GM18870 (cell line): ENCODE measurements around the gene MACROD2.
A peak's percentile ranks its signal among the peaks of the same experiment; 100 is the strongest.
"Not testable (repeated sequence)": the region's sequence is repeated elsewhere in the genome, so short reads cannot be mapped to it uniquely, and the experiment has no call there.

Experiments used
- ATAC-seq: cut with Tn5 transposase; IDR thresholded peaks from one replicate; pipeline ENCODE4 v1.9.1; 2021; ENCODE audit warnings: moderate library complexity; ENCODE audit not compliant: unreplicated experiment

Gene MACROD2

DNA sequence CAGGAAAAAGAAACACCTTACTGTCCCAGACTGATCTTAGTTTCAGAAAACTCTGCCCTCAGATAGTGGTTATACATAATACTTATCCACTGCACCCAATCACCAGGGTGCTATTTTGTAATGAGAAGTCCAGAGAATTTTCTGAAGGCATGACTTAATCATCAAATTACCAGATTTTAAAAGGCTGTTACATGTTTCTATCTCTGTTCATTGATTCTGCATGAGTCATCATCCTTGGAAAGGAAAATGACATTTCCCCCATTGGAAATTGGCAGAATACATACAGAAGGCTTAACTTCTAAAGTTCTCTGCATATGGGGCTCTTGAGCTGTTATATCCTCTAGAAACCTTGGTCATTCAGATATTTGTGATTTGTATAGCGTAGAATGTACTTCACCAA, 930.0 kb downstream of the MACROD2 start:
- ATAC-seq, result no peak

DNA sequence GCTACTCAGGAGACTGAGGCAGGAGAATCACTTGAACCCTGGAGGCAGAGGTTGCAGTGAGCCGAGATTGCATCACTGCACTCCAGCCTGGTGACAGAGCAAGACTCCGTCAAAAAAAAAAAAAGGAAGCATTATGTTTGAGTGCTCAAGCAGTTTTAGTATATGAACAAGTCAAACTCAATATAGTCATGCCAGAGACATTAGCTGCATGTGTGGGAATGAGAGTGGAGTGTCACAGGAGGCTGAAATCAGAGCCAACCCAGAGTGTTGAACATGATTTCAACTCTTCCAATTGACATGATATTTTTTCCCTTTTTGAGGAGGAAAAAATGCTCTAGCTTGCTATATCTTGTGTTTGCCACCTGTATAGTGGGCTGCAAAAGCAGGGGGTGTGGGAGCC, 931.1 kb downstream of the MACROD2 start:
- not testable (repeated sequence) for ATAC-seq

DNA sequence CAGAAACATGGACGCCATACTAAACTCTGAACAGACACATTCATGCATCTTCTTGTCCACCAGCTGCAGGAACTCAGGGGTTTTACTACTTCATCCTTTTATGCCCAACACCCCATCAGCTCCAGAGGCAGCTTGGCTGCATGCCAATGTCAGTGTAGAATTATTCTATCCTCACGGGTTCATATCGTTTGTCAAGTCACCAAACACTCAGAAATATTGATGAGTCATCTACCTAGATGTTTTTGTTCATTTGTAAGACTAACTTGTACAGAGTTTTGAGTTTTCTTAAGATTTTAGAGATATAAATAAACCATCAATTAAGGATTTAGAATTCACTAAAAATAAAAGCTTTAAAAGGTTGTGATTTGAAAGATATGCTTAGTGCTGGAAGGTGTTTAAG, 932.8 kb downstream of the MACROD2 start:
- no peak for ATAC-seq

DNA sequence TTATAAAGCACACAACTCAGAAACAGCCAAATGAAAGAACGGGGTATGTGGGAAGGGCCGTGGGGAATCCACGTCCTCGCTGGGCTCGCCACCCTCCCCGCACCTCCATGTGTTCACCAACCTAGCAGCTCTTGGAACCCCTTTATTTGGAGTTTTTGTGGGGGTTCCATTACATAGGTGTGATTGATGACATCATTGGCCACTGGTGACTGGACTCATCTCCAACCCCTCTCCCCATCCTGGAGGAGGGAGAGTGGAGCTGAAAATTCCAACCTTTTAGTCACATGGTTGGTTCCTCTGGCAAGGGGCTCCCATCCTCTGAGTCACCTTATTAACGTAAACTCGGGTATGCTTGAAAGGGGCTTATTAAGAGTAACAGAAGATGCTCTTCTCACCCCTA, 934.1 kb downstream of the MACROD2 start:
- ATAC-seq, result no peak

DNA sequence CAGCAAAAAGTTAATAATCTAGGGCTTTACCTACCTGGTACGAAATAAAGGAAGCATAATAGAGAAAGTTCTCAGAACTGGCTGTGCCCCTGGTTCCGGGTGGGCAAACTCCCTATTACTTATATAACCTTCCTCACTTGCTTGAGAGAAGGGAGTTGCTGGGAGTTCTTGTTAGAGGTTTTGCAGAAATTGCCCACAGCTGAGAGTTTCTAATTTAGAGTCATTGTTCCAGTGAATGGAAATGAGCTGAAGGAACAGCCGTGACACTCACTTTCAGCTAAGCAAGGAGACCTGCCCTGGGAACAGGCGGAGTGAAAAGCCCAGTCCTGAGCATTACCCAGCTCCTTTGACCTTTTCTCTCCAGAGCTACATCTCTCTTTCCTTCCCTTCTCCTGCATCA, 936.7 kb downstream of the MACROD2 start:
- ATAC-seq, result no peak

DNA sequence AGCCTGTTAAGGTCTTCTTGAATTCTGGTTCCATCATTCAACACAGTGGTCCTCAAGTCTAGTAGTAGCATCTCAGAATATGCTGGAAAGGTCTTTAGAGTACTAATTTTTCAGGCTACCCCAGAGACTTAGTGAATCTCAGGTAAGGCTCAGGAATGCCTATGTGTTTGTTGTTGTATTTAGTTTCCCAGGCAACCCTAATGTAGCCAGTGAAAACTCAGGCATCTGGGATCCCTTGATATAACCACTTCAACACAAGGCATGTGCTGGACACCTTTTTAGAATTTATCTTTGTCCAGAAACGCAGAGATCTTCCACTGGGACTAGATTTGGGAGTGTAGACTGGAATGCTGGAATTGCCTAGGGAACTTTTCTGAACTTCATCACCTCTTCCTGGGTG, 940.0 kb downstream of the MACROD2 start:
- ATAC-seq, result no peak

DNA sequence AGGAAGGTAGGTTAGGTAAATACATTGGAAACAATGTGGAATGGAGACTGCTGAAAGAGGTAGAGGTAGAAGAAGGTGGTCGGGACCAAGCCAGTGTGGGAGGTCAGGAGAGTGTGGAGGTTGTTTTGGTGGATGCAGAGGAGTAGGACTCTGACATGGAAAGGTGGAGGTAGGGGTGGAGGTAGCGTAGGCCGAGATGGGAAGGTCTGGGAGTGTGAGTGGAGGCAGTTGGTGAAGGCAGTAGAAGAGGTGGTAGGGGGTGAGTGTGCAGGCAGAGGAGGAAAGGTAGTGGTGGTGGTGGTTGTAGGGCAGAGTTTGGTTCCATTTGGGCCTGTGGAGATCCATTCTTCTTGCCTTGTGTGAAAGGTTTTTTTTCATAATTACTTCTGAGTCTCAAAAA, 941.7 kb downstream of the MACROD2 start:
- no peak for ATAC-seq

DNA sequence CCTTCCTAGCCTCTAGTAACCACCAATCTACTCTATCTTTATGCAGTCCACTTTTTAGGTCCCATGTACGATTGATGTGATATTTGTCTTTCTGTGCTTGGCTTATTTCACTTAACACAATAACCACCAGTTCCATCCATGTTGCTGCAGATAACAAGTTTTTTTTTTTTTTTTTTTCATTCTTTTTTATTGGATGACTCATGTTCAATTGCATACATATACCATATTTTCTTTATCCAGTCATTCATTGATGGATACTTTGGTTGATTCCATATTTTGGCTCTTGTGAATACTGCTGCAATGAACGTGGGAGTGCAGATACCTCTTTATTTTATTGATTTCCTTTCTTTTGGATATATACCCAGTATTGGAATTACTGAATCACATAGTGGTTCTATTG, 942.5 kb downstream of the MACROD2 start:
- no peak for ATAC-seq

DNA sequence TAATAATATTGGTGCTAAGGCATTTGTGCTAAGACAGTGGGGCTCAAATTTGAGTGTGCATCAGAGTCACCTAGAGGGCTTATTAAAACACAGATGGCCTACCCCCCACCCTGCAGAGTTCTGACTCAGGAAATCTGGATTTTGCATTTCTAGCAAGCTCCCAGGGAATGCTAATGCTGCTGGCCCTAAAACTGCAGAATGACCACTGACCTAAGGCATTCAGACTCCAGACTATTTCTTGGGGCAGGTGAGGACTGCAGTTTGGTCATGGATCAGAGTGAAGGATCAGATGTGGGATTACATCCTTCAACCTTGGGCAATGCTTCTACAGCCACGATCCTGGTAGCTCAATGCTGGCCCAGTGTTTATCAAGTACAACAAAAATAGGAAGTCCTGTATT, 952.2 kb downstream of the MACROD2 start:
- no peak for ATAC-seq

DNA sequence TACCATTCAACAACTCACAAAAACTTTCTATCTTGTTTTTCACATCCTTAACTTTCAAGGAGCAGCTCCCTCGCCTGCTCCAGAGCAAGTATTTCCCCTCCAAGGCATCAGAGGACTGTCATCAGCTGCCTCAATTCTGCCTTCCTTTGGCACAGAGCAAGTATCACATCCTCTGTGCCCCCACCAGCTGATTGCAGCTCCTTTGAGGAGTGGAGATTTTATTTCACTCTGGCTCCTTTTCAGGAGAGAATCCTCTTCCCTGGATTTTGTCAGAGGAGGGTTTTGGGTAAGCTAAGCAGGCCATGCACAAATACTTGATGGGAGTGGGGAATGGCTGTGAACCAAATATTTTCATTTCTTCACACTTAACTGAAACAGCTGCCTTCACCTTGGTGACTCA, 952.6 kb downstream of the MACROD2 start:
- no peak for ATAC-seq

DNA sequence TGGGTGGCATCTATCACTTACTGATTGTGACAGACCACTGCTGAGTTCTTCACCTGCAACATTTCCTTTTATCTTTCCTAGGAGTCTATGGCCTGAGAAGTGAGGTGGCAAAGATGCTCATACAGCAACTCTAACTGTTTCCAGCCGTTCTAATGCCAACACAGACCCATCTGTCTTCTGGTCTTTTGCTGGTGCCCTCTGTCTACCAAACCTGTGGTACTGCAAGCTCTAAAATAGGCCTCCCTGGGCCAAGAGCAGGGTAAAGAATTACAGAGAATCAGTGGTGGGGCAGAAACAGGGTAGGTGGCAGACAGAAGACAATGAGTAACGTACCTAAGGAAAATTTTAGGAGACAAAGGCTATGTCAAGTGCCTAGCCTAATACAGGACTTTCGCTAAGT, 953.1 kb downstream of the MACROD2 start:
- no peak for ATAC-seq

DNA sequence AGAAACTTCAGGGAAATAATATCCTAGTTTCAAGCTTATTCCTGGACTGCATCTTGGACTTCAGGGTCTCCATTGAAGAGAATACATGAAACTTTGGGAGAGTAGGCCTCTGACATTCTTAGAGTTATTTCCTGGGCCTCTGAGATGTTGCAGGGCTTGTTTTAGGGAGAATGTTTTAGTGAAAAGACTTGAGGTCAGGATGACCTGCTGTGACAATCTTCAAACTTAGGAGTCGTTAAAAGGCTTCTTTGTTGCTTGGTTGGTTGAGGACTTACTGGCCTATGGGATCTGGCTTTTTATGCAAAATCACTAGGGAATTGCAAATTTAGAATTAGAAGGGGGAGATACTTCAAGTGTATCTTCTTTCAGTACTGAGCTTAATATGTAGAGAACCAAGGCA, 955.3 kb downstream of the MACROD2 start:
- no peak for ATAC-seq

DNA sequence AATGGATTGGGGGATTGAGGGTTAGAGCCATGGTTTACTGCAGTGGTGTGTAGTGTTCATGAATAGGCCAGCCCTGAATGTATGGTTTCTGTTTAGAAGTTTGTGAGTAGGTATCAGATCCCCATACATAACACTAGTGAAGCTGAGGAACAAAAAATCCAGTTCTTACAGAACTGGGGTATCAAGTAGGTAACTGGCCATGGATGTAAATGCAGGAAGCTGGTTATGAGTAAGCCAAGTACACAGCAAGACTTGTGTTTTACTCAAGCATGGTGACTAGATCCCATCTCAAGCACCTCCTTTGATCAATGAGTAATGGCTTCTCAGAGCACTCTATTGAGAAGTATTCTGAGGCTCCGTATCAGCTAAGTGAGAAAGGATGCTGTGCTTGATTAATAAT, 955.8 kb downstream of the MACROD2 start:
- peak; percentile 71 for ATAC-seq

DNA sequence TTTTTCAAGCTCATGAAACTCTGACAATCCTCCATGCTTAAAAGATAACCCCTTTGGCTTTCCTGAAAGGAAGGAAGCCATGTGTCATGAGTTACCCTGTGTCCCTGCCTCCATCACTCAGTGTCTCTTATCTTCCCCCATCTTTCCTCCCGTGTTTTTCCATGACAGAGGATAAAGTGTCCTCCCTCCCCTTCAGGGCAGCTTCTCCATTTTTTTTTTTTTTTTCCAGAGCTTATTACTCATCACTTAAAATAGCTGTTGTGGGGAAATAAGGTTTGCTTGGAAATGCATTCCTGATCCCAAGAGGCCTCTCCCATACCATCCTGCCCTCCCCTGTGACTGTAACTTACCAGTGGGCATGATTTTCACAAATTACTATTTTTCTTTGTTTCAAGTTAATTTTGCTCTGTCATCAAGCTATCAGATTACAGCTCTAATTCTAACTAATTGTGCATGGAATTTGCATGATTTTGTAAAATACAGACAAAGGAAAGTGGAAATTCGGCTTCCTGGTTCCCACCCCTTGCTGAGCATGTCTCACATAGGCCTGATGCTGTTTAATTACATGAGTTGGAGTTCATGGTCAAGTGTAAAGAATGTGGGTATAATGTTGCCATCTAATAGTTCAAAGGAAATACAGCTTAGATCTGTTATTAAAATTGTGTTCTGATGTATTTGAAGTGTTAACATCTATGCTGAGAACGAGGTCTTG, 956.5 kb downstream of the MACROD2 start:
- ATAC-seq, result no peak

DNA sequence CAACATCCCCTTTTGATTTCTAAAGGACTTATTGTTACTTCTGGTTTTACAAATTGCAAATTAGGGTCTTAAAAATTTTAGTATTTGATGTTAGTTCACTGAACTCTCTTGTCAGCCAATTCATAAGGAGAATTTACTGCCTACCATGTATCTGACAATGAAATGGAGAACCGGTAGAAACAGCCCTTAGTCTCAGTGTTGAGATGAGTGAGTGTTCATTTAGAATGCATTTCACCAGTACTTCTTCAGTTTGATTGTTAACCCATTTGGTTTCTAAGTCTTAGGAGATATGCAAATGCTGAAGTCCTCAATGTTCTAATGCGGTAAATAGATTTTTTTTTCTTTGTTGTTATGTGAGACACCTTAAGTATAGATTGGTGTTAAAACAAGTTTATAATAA, 958.4 kb downstream of the MACROD2 start:
- ATAC-seq, result no peak

DNA sequence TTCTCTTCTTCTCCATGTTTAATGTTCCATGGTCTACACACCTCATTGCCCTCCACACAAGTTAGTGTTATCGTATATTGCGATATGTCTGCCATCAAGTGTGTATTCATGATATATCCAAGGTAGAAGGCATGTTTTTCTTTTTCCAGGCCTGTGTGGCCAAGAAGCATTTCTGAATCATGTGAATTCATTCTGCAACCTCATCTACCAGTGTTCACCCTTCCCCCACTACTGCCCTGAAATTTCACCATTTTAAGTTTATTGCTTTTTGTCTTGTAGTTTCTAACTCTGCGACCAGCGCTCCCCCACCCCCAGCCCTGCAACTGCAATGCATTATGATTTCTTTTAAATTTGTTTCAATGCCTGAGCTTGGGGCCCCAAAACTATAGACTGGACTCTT, 960.1 kb downstream of the MACROD2 start:
- ATAC-seq, result no peak

DNA sequence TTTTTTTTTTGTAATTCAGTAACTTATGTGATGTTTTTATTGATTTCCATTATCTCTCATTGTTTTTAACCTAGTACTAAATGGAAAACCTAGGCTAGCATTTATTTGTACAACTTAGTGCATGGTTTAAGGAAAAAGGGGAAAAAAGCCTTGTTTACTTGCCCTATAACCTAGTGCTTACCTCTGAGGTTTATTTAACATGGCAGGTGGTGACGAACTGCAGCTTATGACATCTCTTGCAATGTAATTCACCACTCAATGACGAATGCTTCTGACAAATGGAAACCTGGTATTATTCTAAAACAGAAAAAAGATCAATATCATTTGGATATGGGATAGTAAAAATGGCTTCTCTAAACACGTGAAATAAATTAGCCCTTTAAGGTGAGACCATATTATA, 960.7 kb downstream of the MACROD2 start:
- ATAC-seq, result no peak

DNA sequence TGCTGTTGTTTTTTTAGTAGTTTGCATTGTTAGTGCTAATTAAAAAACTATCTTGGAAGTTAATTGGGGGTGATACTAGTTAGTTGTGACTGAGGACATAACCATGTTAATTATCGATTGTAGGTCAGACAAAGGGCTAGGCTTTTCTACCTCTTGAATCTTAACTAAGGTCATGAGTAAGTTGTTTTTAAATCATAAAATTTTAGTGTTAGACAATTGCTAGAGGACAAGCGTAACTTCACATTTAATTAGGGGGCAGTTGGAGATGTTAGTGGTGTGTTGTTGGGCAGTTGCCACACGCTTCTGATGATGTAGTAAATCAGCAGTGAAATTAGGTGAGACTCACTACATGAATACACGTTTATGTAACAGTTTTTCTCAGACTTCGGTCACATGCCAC, 961.2 kb downstream of the MACROD2 start:
- no peak for ATAC-seq

DNA sequence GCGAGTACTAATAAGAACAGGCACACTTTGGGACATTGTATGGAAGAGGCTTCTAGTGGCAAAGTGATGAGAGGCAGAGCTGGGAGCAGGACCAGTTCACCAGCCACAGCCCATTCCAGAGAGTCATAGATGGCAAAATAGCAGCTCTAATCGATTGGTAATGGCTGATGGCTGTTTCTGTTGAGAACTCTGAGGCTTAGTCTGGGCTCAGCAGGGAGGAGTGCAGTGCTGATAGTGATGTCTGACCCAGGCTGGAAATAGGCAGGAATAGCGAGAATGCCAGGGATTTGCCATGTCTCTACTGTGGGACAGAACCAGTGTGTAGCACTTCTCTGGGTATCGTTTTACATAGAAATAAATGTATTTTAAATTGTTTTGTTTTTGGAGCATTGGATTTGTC, 962.1 kb downstream of the MACROD2 start:
- ATAC-seq, result no peak

DNA sequence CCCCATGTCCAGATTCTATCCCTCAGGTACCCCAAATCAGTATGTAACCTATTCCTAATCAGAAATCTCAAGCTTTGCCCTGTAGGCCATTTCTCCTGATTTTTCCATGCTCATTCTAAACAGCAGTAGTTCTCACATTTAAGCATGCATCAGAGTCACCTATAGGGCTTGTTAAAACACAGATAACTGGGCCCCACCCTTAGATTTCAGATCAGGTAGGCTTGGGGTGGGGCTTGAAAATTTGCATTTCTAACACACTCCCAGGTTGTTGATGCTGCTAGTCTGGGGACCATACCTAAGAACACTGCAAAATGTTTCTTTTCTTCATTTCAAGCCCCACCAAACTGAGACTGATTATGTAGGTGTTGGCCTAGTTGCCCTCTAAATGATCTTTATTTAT, 963.3 kb downstream of the MACROD2 start:
- no peak for ATAC-seq

DNA sequence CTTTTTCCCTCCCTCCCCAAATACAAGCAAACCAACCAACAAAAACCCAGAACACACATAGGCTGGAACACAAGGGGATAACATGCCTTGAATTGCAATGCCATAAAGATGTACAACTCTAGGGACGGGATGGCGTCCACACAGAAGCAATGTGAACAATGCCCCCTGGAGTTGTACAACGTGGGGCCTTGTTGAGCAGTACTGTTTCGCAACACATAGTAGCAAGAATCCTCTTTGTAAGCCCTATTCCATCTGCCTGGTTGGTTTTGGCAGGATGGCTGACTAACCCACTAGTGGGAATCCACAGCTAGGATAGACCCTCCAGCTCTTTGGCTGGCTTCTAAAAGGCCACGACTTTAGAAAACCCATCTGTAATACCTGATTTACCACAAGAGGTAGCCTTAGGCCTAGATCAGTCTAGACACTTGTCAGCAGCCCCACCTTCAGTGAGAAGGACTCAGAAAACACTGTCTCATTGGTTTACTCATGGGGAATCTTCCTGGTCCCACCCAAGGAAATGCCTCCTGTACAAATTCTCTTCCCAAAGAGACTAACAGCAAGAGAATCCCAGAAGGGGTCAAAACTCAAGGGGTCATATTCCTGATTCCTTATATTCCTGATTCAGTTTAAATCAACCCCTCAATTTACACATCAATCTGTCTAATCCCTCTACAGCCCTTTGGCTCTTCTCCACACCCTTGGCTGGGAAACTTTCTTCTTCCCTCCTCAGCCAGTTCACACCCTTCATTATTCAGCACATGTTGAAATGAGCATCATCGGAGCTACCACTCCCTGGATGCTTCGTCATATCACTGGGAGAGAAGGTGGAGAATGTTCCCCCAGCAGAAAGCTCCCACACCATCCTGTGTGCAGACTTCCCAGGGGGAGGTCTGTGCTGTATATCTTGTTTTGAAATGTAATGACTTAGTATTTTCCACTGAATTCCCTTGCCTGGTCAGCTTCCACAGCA, 964.5 kb downstream of the MACROD2 start:
- ATAC-seq, result no peak

DNA sequence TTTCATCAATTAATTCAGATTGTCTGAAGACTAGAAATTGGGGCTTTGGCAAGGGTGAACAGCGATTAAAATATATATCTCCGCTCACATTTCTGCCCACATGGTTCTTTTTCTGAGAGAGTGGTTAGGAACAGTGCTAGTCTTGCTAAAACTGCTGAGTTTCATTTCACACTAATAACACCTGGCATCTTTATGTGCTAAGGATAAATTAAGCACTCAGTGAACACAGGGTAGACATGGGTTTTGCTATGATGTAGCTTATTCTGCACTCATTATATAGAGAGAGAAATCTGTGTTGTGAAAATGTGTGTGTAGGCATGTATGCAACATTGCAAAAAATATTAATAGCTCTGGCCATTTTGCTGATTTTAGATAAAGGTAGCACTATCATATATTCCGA, 965.5 kb downstream of the MACROD2 start:
- ATAC-seq, result no peak
